Upper lobe of right lung (tissue), 1 donor: Measurements from ENCODE around the gene PCGF3. TPM values are rescaled to one million over a fixed set of nuclear protein-coding genes. Genes with fewer than 3 reads are reported as not detected.
"Not testable (repeated sequence)": the region's sequence is repeated elsewhere in the genome, so short reads cannot be mapped to it uniquely, and the experiment has no call there.

Experiments
- ATAC-seq: fragments of 200-7000 bp; cut with Tn5 transposase; one replicate; pipeline ENCODE4 v1.9.1; 2020; ENCODE audit warnings: mild to moderate bottlenecking, moderate library complexity
- DNase-seq: peaks from one replicate; pipeline ENCODE4 v3.0.0-alpha.2; 2020
- H3K27ac ChIP-seq: fragments of 200-600 bp; one replicate; pipeline ENCODE4 v1.8.0; 2022
- H3K27me3 ChIP-seq: fragments of 200-600 bp; one replicate; pipeline ENCODE4 v1.8.0; 2022; ENCODE audit warnings: mild to moderate bottlenecking
- H3K36me3 ChIP-seq: fragments of 200-600 bp; one replicate; pipeline ENCODE4 v1.8.0; 2022
- H3K4me1 ChIP-seq: fragments of 200-600 bp; one replicate; pipeline ENCODE4 v1.8.0; 2022
- H3K4me3 ChIP-seq: fragments of 200-600 bp; one replicate; pipeline ENCODE4 v1.8.0; 2022; ENCODE audit warnings: mild to moderate bottlenecking
- H3K9me3 ChIP-seq: fragments of 200-600 bp; one replicate; pipeline ENCODE4 v1.8.0; 2022
- intact Hi-C: fragments of 100-400 bp; cut with DNase I; formaldehyde crosslinking; loops from one replicate; pipeline ENCODE4 v1.11.0; 2022
- total RNA-seq: library from RNA; stranded (reverse); fragmentation: NEBNext Ultra II Directional; extraction: Animal tissue kit (Norgen Biotek cat#: 25700); gene quantifications from one replicate; pipeline ENCODE4 v1.2.1, GENCODE V29; 2021
- TF ChIP-seq, protein P1 (sequence below): fragments of 200-600 bp; IDR thresholded peaks from one replicate; pipeline ENCODE4 v1.8.0; 2022; ENCODE audit warnings: antibody characterized with exemption
- donor health status: DM: no; HTN: yes; CAD: no; lungs with severe emphysema.

PCGF3 gene
- total RNA-seq, 1 donor from 2014 or later = 42.2 TPM

DNA sequence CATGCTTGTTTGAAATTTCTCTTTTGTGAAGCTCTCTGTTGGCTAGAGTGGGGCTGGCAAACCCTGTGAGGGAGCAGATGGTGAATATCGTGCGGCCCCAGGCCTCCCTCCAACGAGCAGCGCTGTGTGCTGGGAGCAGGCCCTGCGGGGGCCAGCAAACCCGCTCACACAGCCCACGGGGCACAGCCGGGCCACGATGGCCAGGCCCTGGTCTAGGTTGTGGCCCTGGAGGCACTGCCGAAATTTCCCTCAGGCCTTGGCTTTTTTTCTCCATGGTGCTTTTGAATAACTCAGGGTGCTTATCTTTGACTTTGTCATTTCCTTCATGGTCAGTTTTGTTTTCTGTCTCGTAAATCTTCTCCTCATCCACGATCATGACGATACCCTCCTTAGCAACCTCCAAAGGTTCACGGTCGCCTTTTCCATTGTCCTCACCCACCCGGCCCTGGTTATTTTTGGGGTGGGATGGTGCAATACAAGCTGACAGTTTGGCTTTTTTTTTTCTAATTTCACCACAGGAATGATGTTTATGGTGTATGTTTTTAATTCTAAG, 20.7 kb downstream of the PCGF3 start:
- DNase-seq = no peak

DNA sequence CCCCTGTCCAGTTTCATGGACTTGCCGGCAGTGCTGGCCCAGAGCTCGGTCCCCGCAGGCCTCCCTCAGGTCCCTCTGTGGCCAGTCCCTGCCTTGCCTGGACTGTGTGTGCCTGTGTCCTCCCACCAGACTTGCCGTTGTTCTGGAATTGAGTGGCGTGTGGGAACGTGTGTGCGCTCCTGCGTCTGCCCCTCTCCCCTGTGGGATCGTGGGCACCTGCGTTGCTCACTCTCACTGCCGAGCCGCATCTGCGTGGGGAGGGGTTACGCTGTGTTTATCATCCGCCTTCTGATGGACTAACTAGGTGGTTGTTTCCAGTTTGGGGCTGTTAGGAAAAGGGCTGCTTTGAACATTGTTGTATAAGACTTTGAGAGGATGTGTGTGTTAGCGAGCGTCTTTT, 21.2 kb downstream of the PCGF3 start:
- Histone ChIP-seq H3K9me3 (no peaks in the 10 kb centered on the region), H3K27me3 (no peaks in the 10 kb centered on the region), H3K27ac (no peak overlapping the region), H3K4me1 (peaks cover 3% of the 10 kb centered on the region), H3K4me3 (no peak overlapping the region), H3K36me3 (peaks cover 5% of the 10 kb centered on the region)
- ATAC-seq (no peak), DNase-seq (no peak)
- intact Hi-C loops = no loop called here
- TF ChIP-seq, protein P1, sequence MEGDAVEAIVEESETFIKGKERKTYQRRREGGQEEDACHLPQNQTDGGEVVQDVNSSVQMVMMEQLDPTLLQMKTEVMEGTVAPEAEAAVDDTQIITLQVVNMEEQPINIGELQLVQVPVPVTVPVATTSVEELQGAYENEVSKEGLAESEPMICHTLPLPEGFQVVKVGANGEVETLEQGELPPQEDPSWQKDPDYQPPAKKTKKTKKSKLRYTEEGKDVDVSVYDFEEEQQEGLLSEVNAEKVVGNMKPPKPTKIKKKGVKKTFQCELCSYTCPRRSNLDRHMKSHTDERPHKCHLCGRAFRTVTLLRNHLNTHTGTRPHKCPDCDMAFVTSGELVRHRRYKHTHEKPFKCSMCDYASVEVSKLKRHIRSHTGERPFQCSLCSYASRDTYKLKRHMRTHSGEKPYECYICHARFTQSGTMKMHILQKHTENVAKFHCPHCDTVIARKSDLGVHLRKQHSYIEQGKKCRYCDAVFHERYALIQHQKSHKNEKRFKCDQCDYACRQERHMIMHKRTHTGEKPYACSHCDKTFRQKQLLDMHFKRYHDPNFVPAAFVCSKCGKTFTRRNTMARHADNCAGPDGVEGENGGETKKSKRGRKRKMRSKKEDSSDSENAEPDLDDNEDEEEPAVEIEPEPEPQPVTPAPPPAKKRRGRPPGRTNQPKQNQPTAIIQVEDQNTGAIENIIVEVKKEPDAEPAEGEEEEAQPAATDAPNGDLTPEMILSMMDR = no peak

More for the DNA sequence above, 20.7 kb downstream of the PCGF3 start:
- Histone ChIP-seq H3K9me3 (no peaks in the 10 kb centered on the region), H3K27me3 (no peaks in the 10 kb centered on the region), H3K36me3 (peaks cover 5% of the 10 kb centered on the region), H3K4me3 (no peak overlapping the region), H3K27ac (no peak overlapping the region), H3K4me1 (peaks cover 6% of the 10 kb centered on the region)
- intact Hi-C loops = no loop called here
- TF ChIP-seq, protein P1 = no peak
- no peak for ATAC-seq

DNA sequence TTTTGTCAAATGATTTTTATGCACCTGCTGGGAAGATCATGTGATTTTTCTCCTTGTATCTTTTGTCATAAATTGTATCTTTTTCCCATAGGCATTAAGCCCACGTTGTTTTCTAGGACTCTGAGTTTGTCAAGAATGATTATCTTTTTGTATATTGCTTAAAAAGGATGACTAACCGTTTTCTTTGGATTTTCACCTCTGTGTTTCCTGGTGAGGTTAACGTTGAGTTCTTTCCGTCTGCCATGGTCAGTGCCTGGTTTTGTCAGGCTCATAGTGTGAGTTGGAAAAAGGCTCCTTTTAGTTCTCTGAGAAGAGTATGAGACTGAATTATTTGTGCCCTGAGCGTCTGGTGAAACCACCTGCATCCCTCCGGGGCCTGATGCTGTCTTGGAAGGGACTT, 21.9 kb downstream of the PCGF3 start:
- Histone ChIP-seq H3K27me3 (no peaks in the 10 kb centered on the region), H3K9me3 (no peaks in the 10 kb centered on the region), H3K4me1 (peaks cover 3% of the 10 kb centered on the region), H3K4me3 (no peak overlapping the region), H3K27ac (no peak overlapping the region), H3K36me3 (peaks cover 7% of the 10 kb centered on the region)
- intact Hi-C loops = no loop called here
- ATAC-seq (no peak), DNase-seq (no peak)
- TF ChIP-seq, protein P1 = no peak

DNA sequence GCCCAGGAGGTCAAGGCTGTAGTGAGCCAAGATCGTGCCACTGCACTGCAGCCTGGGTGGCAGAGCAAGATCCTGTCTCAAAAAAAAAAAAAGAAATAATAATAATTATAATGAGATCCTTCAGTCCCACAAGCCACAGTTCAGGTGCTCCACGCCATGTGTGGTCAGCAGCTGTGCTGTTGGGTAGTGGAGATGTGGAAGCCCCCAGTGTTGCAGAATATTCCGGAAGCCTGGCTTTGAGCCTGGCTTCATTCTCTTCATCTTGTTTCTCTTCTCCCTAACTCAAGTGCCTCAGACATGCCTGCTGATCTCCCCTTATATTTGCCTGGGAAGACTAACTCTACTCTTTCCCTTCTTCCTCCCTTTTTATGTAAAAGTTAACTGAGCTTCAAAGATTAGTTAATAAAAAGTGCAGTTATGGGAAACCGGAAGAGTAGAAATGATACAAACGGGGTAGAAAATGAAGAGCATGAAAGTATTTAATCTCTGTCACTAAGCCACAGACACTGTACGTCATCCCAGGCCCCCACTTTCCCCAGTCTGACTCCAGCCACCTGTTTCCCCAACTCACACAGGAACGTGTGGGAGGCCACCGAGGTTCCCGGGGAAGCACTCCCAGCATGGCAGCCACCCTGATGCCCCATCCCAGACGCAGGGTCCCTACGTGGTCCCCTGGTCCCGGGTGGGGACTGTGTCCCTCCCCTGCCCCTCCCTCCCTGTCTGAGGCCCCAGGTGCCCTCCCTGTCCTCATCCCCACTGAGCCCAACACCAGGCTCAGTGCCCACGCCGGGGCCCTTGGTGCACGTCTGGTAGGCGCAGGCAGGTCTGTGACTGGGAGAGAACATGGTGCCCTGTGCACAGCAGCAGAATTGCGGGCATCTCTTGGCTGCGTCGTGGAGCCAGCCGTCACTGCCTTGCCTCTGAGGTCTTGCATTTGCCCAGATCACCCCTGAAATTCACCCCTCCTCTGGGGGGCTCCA, 24.0 kb downstream of the PCGF3 start:
- Histone ChIP-seq H3K27ac (no peak overlapping the region), H3K4me1 (peaks cover 3% of the 10 kb centered on the region), H3K27me3 (no peaks in the 10 kb centered on the region), H3K36me3 (peaks cover 28% of the 10 kb centered on the region), H3K9me3 (no peaks in the 10 kb centered on the region), H3K4me3 (no peak overlapping the region)
- TF ChIP-seq, protein P1 = no peak
- ATAC-seq = no peak
- intact Hi-C loops = no loop called here
- DNase-seq = no peak

DNA sequence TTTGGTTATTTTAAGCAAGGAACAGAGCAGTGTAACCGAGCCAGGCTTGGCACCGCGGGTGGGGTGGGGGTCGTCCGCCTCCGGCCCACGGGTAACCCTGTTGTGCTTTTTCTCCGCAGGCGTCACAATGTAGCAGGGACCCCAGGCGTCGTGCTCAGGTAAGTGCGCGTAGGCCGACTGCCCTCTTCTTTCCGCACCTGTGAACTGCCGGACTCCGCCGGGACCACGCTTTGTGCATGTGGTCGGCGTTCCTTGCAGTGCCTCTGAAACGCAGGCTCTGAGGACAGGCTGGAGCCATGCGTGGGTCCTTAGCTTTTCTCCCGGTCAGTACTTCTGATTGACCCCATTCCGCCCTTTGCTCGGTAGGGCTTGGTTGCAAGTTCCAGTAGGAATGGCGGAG, 24.9 kb downstream of the PCGF3 start:
- Histone ChIP-seq H3K27ac (no peak overlapping the region), H3K36me3 (peaks cover 36% of the 10 kb centered on the region), H3K4me1 (peaks cover 3% of the 10 kb centered on the region), H3K9me3 (no peaks in the 10 kb centered on the region), H3K27me3 (no peaks in the 10 kb centered on the region), H3K4me3 (no peak overlapping the region)
- no peak for DNase-seq
- intact Hi-C loops = no loop called here
- no peak for ATAC-seq
- TF ChIP-seq, protein P1 = no peak

DNA sequence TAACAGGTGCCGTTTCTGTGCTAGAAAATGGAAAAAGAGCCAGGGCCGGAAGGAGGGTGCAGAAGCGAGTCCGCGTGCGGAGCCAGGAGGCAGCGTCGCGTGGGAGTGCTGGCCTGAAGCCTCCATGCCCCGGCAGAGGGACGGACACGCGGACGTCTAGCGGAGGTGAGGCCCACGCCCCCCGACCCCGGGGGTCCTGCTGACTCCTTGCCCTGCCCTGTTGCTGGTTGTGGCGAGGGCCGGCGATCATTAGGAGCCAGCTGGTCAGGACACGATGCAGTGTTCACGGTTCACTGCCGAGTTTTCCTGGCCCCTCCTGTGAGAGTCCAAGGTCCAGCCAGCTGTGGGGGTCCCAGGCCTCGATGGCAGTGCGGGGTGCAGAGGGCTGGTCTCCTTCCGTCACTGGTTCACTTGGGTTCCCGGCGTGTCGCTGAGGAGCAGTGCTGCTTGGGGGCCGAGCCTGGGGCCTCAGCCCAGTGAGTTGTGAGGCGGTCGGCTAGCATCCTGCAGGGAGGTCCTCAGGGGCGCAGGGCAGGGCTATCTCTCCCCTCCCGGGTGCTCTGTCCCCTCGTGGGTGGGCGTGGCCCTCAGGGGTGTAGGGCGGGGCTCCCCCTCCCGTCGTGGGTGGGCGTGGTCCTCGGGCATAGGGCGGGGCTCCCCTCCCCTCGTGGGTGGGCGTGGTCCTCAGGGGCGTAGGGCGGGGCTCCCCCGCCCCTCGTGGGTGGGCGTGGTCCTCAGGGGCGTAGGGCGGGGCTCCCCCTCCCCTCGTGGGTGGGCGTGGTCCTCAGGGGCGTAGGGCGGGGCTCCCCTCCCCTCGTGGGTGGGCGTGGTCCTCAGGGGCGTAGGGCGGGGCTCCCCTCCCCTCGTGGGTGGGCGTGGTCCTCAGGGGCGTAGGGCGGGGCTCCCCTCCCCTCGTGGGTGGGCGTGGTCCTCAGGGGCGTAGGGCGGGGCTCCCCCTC, 25.6 kb downstream of the PCGF3 start:
- H3K9me3 ChIP-seq, H3K4me1 ChIP-seq, H3K27me3 ChIP-seq, intact Hi-C loops, ATAC-seq, DNase-seq, H3K4me3 ChIP-seq, H3K27ac ChIP-seq: not testable (repeated sequence)
- peaks cover 44% of the 10 kb centered on the region for H3K36me3 ChIP-seq

DNA sequence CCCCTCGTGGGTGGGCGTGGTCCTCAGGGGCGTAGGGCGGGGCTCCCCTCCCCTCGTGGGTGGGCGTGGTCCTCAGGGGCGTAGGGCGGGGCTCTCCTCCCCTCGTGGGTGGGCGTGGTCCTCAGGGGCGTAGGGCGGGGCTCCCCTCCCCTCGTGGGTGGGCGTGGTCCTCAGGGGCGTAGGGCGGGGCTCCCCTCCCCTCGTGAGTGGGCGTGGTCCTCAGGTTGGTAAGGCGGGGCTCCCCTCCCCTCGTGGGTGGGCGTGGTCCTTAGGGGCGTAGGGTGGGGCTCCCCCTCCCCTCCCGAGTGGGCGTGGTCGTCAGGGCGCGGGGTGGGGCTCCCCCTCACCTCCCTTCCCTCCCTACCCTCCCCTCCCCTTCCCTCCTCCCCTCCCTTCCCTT, 26.3 kb downstream of the PCGF3 start:
- H3K36me3 ChIP-seq = peaks cover 45% of the 10 kb centered on the region
- DNase-seq, intact Hi-C loops, ATAC-seq, H3K27ac ChIP-seq, H3K4me1 ChIP-seq, H3K4me3 ChIP-seq, H3K27me3 ChIP-seq, H3K9me3 ChIP-seq: not testable (repeated sequence)
